DMS79 treated with DMSO at 0.1 percent for 48 hours (cell line): ENCODE measurements around the gene TRIO.

Experiments used
- DNase-seq: peaks from one replicate; lab custom pipeline; 2025; lab: John Stamatoyannopoulos, UW

TRIO gene

GRCh38 chr5:14296533-14297331, 153.6 kb downstream of the TRIO start:
- no peak for DNase-seq

- DNase-seq, result no peak
These were observed 154.6 kb downstream of the TRIO start for GRCh38 chr5:14297697-14298096.

GRCh38 chr5:14298126-14298847, 155.1 kb downstream of the TRIO start:
- no peak for DNase-seq

- DNase-seq, result no peak
These were observed 156.5 kb downstream of the TRIO start for GRCh38 chr5:14299666-14300065.

GRCh38 chr5:14301186-14301585, 158.0 kb downstream of the TRIO start:
- DNase-seq, result no peak

- no peak for DNase-seq
These were observed 159.2 kb downstream of the TRIO start for GRCh38 chr5:14302330-14302729.

GRCh38 chr5:14305045-14305444, 161.9 kb downstream of the TRIO start:
- DNase-seq, result no peak

GRCh38 chr5:14306329-14306815, 163.2 kb downstream of the TRIO start:
- no peak for DNase-seq

- no peak for DNase-seq
These were observed 165.4 kb downstream of the TRIO start for GRCh38 chr5:14308384-14309154.

GRCh38 chr5:14309199-14309598, 166.1 kb downstream of the TRIO start:
- no peak for DNase-seq

- DNase-seq, result no peak
These were observed 166.9 kb downstream of the TRIO start for GRCh38 chr5:14309878-14310531.

GRCh38 chr5:14310901-14311300, 167.8 kb downstream of the TRIO start:
- no peak for DNase-seq

- DNase-seq, result no peak
These were observed 171.0 kb downstream of the TRIO start for GRCh38 chr5:14313986-14314690.

GRCh38 chr5:14316471-14316870, 173.3 kb downstream of the TRIO start:
- DNase-seq, result peak; percentile 17

GRCh38 chr5:14319102-14319501, 176.0 kb downstream of the TRIO start:
- no peak for DNase-seq

GRCh38 chr5:14321936-14322335, 178.8 kb downstream of the TRIO start:
- no peak for DNase-seq

- DNase-seq, result peak; percentile 48
These were observed 179.5 kb downstream of the TRIO start for GRCh38 chr5:14322437-14323187.

GRCh38 chr5:14323466-14323865, 180.3 kb downstream of the TRIO start:
- no peak for DNase-seq

- DNase-seq, result no peak
These were observed 182.2 kb downstream of the TRIO start for GRCh38 chr5:14325369-14325768.

GRCh38 chr5:14326035-14326903, 183.1 kb downstream of the TRIO start:
- DNase-seq, result no peak
